ENCODE measurements around the gene HCN3.
"Not testable (repeated sequence)": the region's sequence is repeated elsewhere in the genome, so short reads cannot be mapped to it uniquely, and the experiment has no call there.

HCN3 gene

GRCh38 chr1:155327981-155328380 is 50.7 kb downstream of the HCN3 start:
- DNase-seq (ENCODE audit: low read depth), result no peak
- Histone ChIP-seq H3K9ac (ENCODE audit: low read length) (no peak overlapping the region), H3K27me3 (replicated peaks; ENCODE audit: control insufficient read depth, insufficient read depth, low read length) (no peaks in the 10 kb centered on the region), H3K4me1 (ENCODE audit: control insufficient read depth, insufficient read depth, low read length) (peaks cover 12% of the 10 kb centered on the region), H3K36me3 (ENCODE audit: control insufficient read depth, insufficient read depth, low read length, severe bottlenecking) (peaks cover 41% of the 10 kb centered on the region), H3K4me3 (ENCODE audit: low read length) (no peak overlapping the region), H3K9me3 (ENCODE audit: control insufficient read depth, low read length) (no peaks in the 10 kb centered on the region)

GRCh38 chr1:155328856-155329255 is 51.6 kb downstream of the HCN3 start:
- not testable (repeated sequence) for H3K9me3 ChIP-seq (ENCODE audit: control insufficient read depth, low read length); H3K9ac ChIP-seq (ENCODE audit: low read length); H3K4me3 ChIP-seq (ENCODE audit: low read length); DNase-seq (ENCODE audit: low read depth); H3K27me3 ChIP-seq (replicated peaks; ENCODE audit: control insufficient read depth, insufficient read depth, low read length)
- Histone ChIP-seq H3K36me3 (ENCODE audit: control insufficient read depth, insufficient read depth, low read length, severe bottlenecking) (peaks cover 47% of the 10 kb centered on the region), H3K4me1 (ENCODE audit: control insufficient read depth, insufficient read depth, low read length) (peaks cover 19% of the 10 kb centered on the region)

GRCh38 chr1:155329980-155330598 is 52.8 kb downstream of the HCN3 start:
- Histone ChIP-seq H3K36me3 (ENCODE audit: control insufficient read depth, insufficient read depth, low read length, severe bottlenecking) (peaks cover 53% of the 10 kb centered on the region), H3K9ac (ENCODE audit: low read length) (no peak overlapping the region)

GRCh38 chr1:155334962-155335361 is 57.7 kb downstream of the HCN3 start:
- Histone ChIP-seq H3K4me1 (ENCODE audit: control insufficient read depth, insufficient read depth, low read length) (peaks cover 6% of the 10 kb centered on the region), H3K27me3 (replicated peaks; ENCODE audit: control insufficient read depth, insufficient read depth, low read length) (no peaks in the 10 kb centered on the region), H3K4me3 (ENCODE audit: low read length) (no peak overlapping the region), H3K9me3 (ENCODE audit: control insufficient read depth, low read length) (no peaks in the 10 kb centered on the region), H3K9ac (ENCODE audit: low read length) (no peak overlapping the region), H3K36me3 (ENCODE audit: control insufficient read depth, insufficient read depth, low read length, severe bottlenecking) (peaks cover 71% of the 10 kb centered on the region)
- DNase-seq (ENCODE audit: low read depth), result no peak

More at GRCh38 chr1:155329980-155330598, 52.8 kb downstream of the HCN3 start:
- Histone ChIP-seq H3K9me3 (ENCODE audit: control insufficient read depth, low read length) (no peaks in the 10 kb centered on the region), H3K27me3 (replicated peaks; ENCODE audit: control insufficient read depth, insufficient read depth, low read length) (no peaks in the 10 kb centered on the region), H3K4me1 (ENCODE audit: control insufficient read depth, insufficient read depth, low read length) (peaks cover 16% of the 10 kb centered on the region), H3K4me3 (ENCODE audit: low read length) (no peak overlapping the region)
- no peak for DNase-seq (ENCODE audit: low read depth)

Data from adipocyte (in vitro differentiated cells).